GM23248 (cell line): ENCODE data around the gene KIF1A. TPM values are rescaled to one million over a fixed set of nuclear protein-coding genes. Genes with fewer than 3 reads are reported as not detected.
A peak's percentile ranks its signal among the peaks of the same experiment; 100 is the strongest.

ENCODE experiments used
- DNase-seq: peaks from one replicate; pipeline ENCODE4 v3.0.0-alpha.2; 2015
- H2AFZ ChIP-seq: fragments of 200-600 bp; sonication (generic); 2 replicates; pipeline ENCODE4 v1.6.1; 2016; ENCODE audit warnings: antibody characterized with exemption
- H3F3A ChIP-seq: fragments of 200-600 bp; sonication (generic); 2 replicates; pipeline ENCODE4 v1.6.1; 2016; ENCODE audit warnings: mild to moderate bottlenecking, antibody characterized with exemption, mixed run types; ENCODE audit not compliant: insufficient read depth
- H3K27ac ChIP-seq: fragments of 200-600 bp; sonication (generic); 2 replicates; pipeline ENCODE4 v1.5.1; 2016; ENCODE audit warnings: mild to moderate bottlenecking
- H3K27me3 ChIP-seq: fragments of 200-600 bp; sonication (generic); replicated peaks from 2 replicates; pipeline ENCODE4 v1.6.1; 2016; ENCODE audit warnings: mild to moderate bottlenecking; ENCODE audit not compliant: insufficient read depth
- H3K36me3 ChIP-seq: fragments of 200-600 bp; sonication (generic); 2 replicates; pipeline ENCODE4 v1.6.1; 2016; ENCODE audit warnings: low read depth, mild to moderate bottlenecking
- H3K4me1 ChIP-seq: fragments of 200-600 bp; sonication (generic); 2 replicates; pipeline ENCODE4 v1.6.1; 2016; ENCODE audit warnings: mild to moderate bottlenecking; ENCODE audit not compliant: insufficient read depth
- H3K4me2 ChIP-seq: fragments of 200-600 bp; sonication (generic); one replicate; pipeline ENCODE4 v1.6.1; 2016; ENCODE audit warnings: mild to moderate bottlenecking; ENCODE audit not compliant: unreplicated experiment
- H3K4me3 ChIP-seq: fragments of 200-600 bp; sonication (generic); 2 replicates; pipeline ENCODE4 v1.5.1; 2016; ENCODE audit warnings: mild to moderate bottlenecking
- H3K79me2 ChIP-seq: fragments of 200-600 bp; sonication (generic); 2 replicates; pipeline ENCODE4 v1.6.1; 2016; ENCODE audit warnings: mild to moderate bottlenecking; ENCODE audit not compliant: insufficient read depth
- H3K9ac ChIP-seq: fragments of 200-600 bp; sonication (generic); 2 replicates; pipeline ENCODE4 v1.6.1; 2016; ENCODE audit warnings: mild to moderate bottlenecking
- H3K9me2 ChIP-seq: fragments of 200-600 bp; sonication (generic); 2 replicates; pipeline ENCODE4 v1.6.1; 2016; ENCODE audit warnings: mixed run types, mild to moderate bottlenecking, moderate library complexity; ENCODE audit not compliant: insufficient read depth
- H3K9me3 ChIP-seq: fragments of 200-600 bp; sonication (generic); one replicate; pipeline ENCODE4 v1.6.1; 2017; ENCODE audit warnings: low read depth
- H4K20me1 ChIP-seq: fragments of 200-600 bp; sonication (generic); 2 replicates; pipeline ENCODE4 v1.6.0; 2016; ENCODE audit not compliant: insufficient read depth
- EZH2 ChIP-seq: fragments of 200-600 bp; sonication (generic); IDR thresholded peaks from 2 replicates; pipeline ENCODE4 v1.6.1; 2018; ENCODE audit warnings: antibody characterized with exemption, mild to moderate bottlenecking; ENCODE audit not compliant: insufficient read depth, poor library complexity, severe bottlenecking
- EZH2phosphoT487 ChIP-seq: fragments of 200-600 bp; sonication (generic); IDR thresholded peaks from 2 replicates; pipeline ENCODE4 v1.6.1; 2018; ENCODE audit warnings: antibody characterized with exemption, moderate library complexity, mild to moderate bottlenecking, low read depth; ENCODE audit not compliant: insufficient read depth
- WGBS, 2 experiments: methylation state at CpG; one replicate each; pipeline ENCODE4 v1.1.6; 2015 to 2017; ENCODE audit warnings: low lambda C conversion rate in 2 of 2, low coverage in 1 of 2; ENCODE audit errors: missing lambda C conversion rate in 2 of 2; 5-methylcytosine and 5-hydroxymethylcytosine counted together
- in situ Hi-C: fragments of 300-500 bp; cut with MboI; formaldehyde crosslinking; loops from 2 replicates; pipeline ENCODE4 v1.15.0; 2020
- polyA plus RNA-seq: library from polyadenylated mRNA; unstranded; fragments of >200 nt; fragmentation: Nextera tagmentation; extraction: Ambion mirVana; gene quantifications from 2 replicates; pipeline ENCODE4 v1.2.1, GENCODE V29; 2016
- total RNA-seq: library from RNA; depleted of rRNA; stranded (reverse); fragments of >200 nt; shearing (Covaris generic); gene quantifications from 2 replicates; pipeline ENCODE4 v1.2.3, GENCODE V29; 2014

KIF1A gene
- total and polyA plus RNA-seq, 2 experiments from 2014 or later, result under 0.01 to 0.05 TPM

- in situ Hi-C loops, result no loop called here
- no peak for DNase-seq
- H3K9me2 ChIP-seq, result no peaks in the 10 kb centered on the region
- H3K9me3 ChIP-seq, result no peaks in the 10 kb centered on the region
- peaks cover 52% of the 10 kb centered on the region for H3K27me3 ChIP-seq
- 0 out of 2 replicates have a peak, but pooled peaks cover 3% of the 10 kb centered on the region for H3F3A ChIP-seq
- no peak overlapping the region for H3K9ac ChIP-seq
- H4K20me1 ChIP-seq, result no peaks in the 10 kb centered on the region
- TF ChIP-seq EZH2 (no peak), EZH2phosphoT487 (no peak)
- no peak overlapping the region for H3K27ac ChIP-seq
- peaks cover 5% of the 10 kb centered on the region for H3K4me1 ChIP-seq
- no peaks in the 10 kb centered on the region for H3K79me2 ChIP-seq
- H2AFZ ChIP-seq, result peak overlapping the region; percentile 34; the same call in 1 of the 2 replicates
- H3K4me3 ChIP-seq, result no peak overlapping the region
- WGBS, 2 experiments, result 7 to 8% methylated on average over 27 of the region's 27 CpGs
- no peaks in the 10 kb centered on the region for H3K36me3 ChIP-seq
- no peak overlapping the region for H3K4me2 ChIP-seq
Observed at GRCh38 chr2:240831594-240832204, 11.7 kb upstream of the KIF1A start.

GRCh38 chr2:240825476-240825875 lies 5.5 kb upstream of the KIF1A start:
- Histone ChIP-seq H4K20me1 (no peaks in the 10 kb centered on the region), H3K9me3 (no peaks in the 10 kb centered on the region), H3K4me2 (no peak overlapping the region), H3K9me2 (no peaks in the 10 kb centered on the region), H3K9ac (no peak overlapping the region), H3K4me3 (no peak overlapping the region), H3K27me3 (peaks cover 95% of the 10 kb centered on the region), H3F3A (no peaks in the 10 kb centered on the region), H3K79me2 (no peaks in the 10 kb centered on the region), H2AFZ (no peak overlapping the region), H3K27ac (no peak overlapping the region), H3K4me1 (no peaks in the 10 kb centered on the region), H3K36me3 (no peaks in the 10 kb centered on the region)
- no peak for DNase-seq
- 41 to 45% methylated on average over 4 of the region's 4 CpGs for WGBS, 2 experiments
- in situ Hi-C loops, result no loop called here
- TF ChIP-seq EZH2phosphoT487 (no peak), EZH2 (no peak)

- Histone ChIP-seq H3K9me3 (no peaks in the 10 kb centered on the region), H3K4me2 (no peak overlapping the region), H4K20me1 (no peaks in the 10 kb centered on the region), H3K4me3 (no peak overlapping the region), H3K79me2 (no peaks in the 10 kb centered on the region), H3K4me1 (no peaks in the 10 kb centered on the region), H3K27ac (no peak overlapping the region), H3F3A (no peaks in the 10 kb centered on the region), H3K9me2 (no peaks in the 10 kb centered on the region), H3K36me3 (no peaks in the 10 kb centered on the region), H2AFZ (no peak overlapping the region), H3K27me3 (peaks cover 85% of the 10 kb centered on the region), H3K9ac (no peak overlapping the region)
- WGBS, 2 experiments, result 58 to 61% methylated on average over 15 of the region's 15 CpGs
- in situ Hi-C loops, result no loop called here
- no peak for TF ChIP-seq EZH2
- no peak for TF ChIP-seq EZH2phosphoT487
- no peak for DNase-seq
Observed at GRCh38 chr2:240823449-240824336, 3.7 kb upstream of the KIF1A start.

- no peaks in the 10 kb centered on the region for H3K36me3 ChIP-seq
- H3K27me3 ChIP-seq, result peaks cover 84% of the 10 kb centered on the region
- H3K79me2 ChIP-seq, result no peaks in the 10 kb centered on the region
- no peak overlapping the region for H2AFZ ChIP-seq
- no peak for DNase-seq
- no peaks in the 10 kb centered on the region for H3K4me1 ChIP-seq
- H3K9me3 ChIP-seq, result no peaks in the 10 kb centered on the region
- H3K27ac ChIP-seq, result no peak overlapping the region
- in situ Hi-C loops, result no loop called here
- H3F3A ChIP-seq, result no peaks in the 10 kb centered on the region
- TF ChIP-seq EZH2phosphoT487 (no peak), EZH2 (no peak)
- H3K9ac ChIP-seq, result no peak overlapping the region
- no peak overlapping the region for H3K4me2 ChIP-seq
- no peak overlapping the region for H3K4me3 ChIP-seq
- H4K20me1 ChIP-seq, result no peaks in the 10 kb centered on the region
- 58 to 63% methylated on average over 4 of the region's 4 CpGs for WGBS, 2 experiments
- no peaks in the 10 kb centered on the region for H3K9me2 ChIP-seq
Observed at GRCh38 chr2:240822280-240822847, 2.3 kb upstream of the KIF1A start.
